IPS DF 19.7 (cell line): ENCODE data around the gene NELFB.

Experiments used
- DNase-seq: peaks from one replicate; pipeline ENCODE4 v3.0.0-alpha.2; 2013; ENCODE audit warnings: low read depth, low spot score

The NELFB gene

GRCh38 chr9:137223078-137223970 lies 31.8 kb upstream of the NELFB start:
- peak; percentile 86 for DNase-seq

- no peak for DNase-seq
These were observed 30.1 kb upstream of the NELFB start, which contains the start of gene CYSRT1 for GRCh38 chr9:137224830-137225694. Gene CYSRT1, plus strand, starts transcription at chr9:137225174. Its CDS starts 448 bp downstream, at chr9:137225622.

GRCh38 chr9:137225699-137226331 lies 29.3 kb upstream of the NELFB start:
- DNase-seq = no peak

GRCh38 chr9:137226338-137227053 lies 28.6 kb upstream of the NELFB start:
- DNase-seq = no peak

- DNase-seq = no peak
These were observed 27.9 kb upstream of the NELFB start, which contains the start of gene RNF224 for GRCh38 chr9:137227054-137227852. Gene RNF224, plus strand, starts transcription at chr9:137227502. Its CDS starts 834 bp downstream, at chr9:137228336.

GRCh38 chr9:137227853-137228505 lies 27.1 kb upstream of the NELFB start:
- no peak for DNase-seq

GRCh38 chr9:137228506-137228967 lies 26.6 kb upstream of the NELFB start:
- no peak for DNase-seq

- DNase-seq = no peak
These were observed 25.9 kb upstream of the NELFB start for GRCh38 chr9:137228968-137229896.

GRCh38 chr9:137229903-137230704 lies 25.0 kb upstream of the NELFB start:
- DNase-seq = no peak

- no peak for DNase-seq
These were observed 24.3 kb upstream of the NELFB start, which contains the start of gene SLC34A3 for GRCh38 chr9:137230705-137231371. Gene SLC34A3, plus strand, starts transcription at chr9:137230901. Its CDS starts 802 bp downstream, at chr9:137231703.

- DNase-seq = no peak
These were observed 23.6 kb upstream of the NELFB start for GRCh38 chr9:137231372-137232039.

- DNase-seq = no peak
These were observed 23.0 kb upstream of the NELFB start for GRCh38 chr9:137232101-137232500.

- DNase-seq = no peak
These were observed 22.6 kb upstream of the NELFB start for GRCh38 chr9:137232510-137232909.

- no peak for DNase-seq
These were observed 21.8 kb upstream of the NELFB start for GRCh38 chr9:137233143-137233980.

- no peak for DNase-seq
These were observed 21.0 kb upstream of the NELFB start for GRCh38 chr9:137234055-137234697.
